Measurements from ENCODE around the gene LMNB1. TPM values are rescaled to one million over a fixed set of nuclear protein-coding genes. Genes with fewer than 3 reads are reported as not detected.

LMNB1 gene
- total and polyA plus RNA-seq, 2 of the 13 experiments (the other 11 are each of a cell fraction or from before 2014, with no cell fraction given), result 12.5 to 159 TPM

DNA sequence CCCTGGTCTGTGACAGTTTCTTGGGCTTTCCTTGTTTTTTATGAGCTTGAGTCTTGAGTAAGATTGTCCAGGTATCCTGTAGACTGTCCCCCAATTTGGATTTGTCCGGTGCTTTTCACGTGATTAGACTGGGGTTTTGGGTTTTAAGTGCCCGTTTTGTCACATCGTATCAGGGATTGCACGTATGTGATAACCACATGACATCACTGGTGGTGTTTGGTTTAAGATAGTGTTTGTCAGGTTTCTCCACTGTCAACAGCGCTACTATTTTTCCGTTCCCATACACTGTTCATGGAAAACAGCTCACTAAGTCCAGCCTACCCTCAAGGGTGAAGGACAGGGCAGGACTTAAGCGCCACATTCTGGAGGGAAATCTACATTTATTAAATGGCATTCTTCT, 39.7 kb downstream of the LMNB1 start:
- H3K4me1 ChIP-seq (ENCODE audit: insufficient read depth, low read length), result no peaks in the 10 kb centered on the region
- ChIA-PET CTCF (ENCODE audit: low intra/inter-chr PET ratio, low total read pairs) (no interaction called here), POLR2A (no interaction called here)
- H3K27ac ChIP-seq (ENCODE audit: extremely low read length, insufficient read depth, low read length), result no peak overlapping the region
- H3K4me2 ChIP-seq (ENCODE audit: low read depth, low read length), result no peak overlapping the region
- H3K9ac ChIP-seq (ENCODE audit: insufficient read depth, low read depth, low read length), result no peak overlapping the region
- 95% methylated on average over 8 of the region's 8 CpGs for WGBS (ENCODE audit: low lambda C conversion rate)
- no peaks in the 10 kb centered on the region for H4K20me1 ChIP-seq (ENCODE audit: insufficient read depth, low read length)
- no peak for FAIRE-seq
- DNase-seq (ENCODE audit: low spot score), result no peak
- in situ Hi-C loops (cut with HindIII; ENCODE audit: extremely low pct_ligation_motif_present, low pct_unique_long_range_greater_than_20kb) (no loop called here), intact Hi-C loops (cut with micrococcal nuclease; ENCODE audit: unreplicated experiment) (no loop called here)
- H3K9me3 ChIP-seq (ENCODE audit: low read length), result no peaks in the 10 kb centered on the region
- no TSS peak for BruUV-seq (replicated peaks)
- TF ChIP-seq, protein P1, sequence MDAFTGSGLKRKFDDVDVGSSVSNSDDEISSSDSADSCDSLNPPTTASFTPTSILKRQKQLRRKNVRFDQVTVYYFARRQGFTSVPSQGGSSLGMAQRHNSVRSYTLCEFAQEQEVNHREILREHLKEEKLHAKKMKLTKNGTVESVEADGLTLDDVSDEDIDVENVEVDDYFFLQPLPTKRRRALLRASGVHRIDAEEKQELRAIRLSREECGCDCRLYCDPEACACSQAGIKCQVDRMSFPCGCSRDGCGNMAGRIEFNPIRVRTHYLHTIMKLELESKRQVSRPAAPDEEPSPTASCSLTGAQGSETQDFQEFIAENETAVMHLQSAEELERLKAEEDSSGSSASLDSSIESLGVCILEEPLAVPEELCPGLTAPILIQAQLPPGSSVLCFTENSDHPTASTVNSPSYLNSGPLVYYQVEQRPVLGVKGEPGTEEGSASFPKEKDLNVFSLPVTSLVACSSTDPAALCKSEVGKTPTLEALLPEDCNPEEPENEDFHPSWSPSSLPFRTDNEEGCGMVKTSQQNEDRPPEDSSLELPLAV (CRISPR knock-in tag; conservative IDR thresholded peaks at IDR 0.05; ENCODE audit: low read depth), result no peak
- TF ChIP-seq, protein P2, sequence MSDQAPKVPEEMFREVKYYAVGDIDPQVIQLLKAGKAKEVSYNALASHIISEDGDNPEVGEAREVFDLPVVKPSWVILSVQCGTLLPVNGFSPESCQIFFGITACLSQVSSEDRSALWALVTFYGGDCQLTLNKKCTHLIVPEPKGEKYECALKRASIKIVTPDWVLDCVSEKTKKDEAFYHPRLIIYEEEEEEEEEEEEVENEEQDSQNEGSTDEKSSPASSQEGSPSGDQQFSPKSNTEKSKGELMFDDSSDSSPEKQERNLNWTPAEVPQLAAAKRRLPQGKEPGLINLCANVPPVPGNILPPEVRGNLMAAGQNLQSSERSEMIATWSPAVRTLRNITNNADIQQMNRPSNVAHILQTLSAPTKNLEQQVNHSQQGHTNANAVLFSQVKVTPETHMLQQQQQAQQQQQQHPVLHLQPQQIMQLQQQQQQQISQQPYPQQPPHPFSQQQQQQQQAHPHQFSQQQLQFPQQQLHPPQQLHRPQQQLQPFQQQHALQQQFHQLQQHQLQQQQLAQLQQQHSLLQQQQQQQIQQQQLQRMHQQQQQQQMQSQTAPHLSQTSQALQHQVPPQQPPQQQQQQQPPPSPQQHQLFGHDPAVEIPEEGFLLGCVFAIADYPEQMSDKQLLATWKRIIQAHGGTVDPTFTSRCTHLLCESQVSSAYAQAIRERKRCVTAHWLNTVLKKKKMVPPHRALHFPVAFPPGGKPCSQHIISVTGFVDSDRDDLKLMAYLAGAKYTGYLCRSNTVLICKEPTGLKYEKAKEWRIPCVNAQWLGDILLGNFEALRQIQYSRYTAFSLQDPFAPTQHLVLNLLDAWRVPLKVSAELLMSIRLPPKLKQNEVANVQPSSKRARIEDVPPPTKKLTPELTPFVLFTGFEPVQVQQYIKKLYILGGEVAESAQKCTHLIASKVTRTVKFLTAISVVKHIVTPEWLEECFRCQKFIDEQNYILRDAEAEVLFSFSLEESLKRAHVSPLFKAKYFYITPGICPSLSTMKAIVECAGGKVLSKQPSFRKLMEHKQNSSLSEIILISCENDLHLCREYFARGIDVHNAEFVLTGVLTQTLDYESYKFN (CRISPR knock-in tag; conservative IDR thresholded peaks at IDR 0.05), result no peak
- no peak for TF ChIP-seq SIN3B (IDR thresholded peaks at IDR 0.05; ENCODE audit: low read length)
- no peak for TF ChIP-seq ZFP36L1 (CRISPR knock-in tag; IDR thresholded peaks at IDR 0.05)
- no peak for TF ChIP-seq ZFY (CRISPR knock-in tag; IDR thresholded peaks at IDR 0.05)
- no peak for TF ChIP-seq ZNF136 (CRISPR knock-in tag; IDR thresholded peaks at IDR 0.05; ENCODE audit: low read depth)
- no peak for TF ChIP-seq ARID2 (CRISPR knock-in tag; IDR thresholded peaks at IDR 0.05; ENCODE audit: borderline replicate concordance)
- TF ChIP-seq HES4 (CRISPR knock-in tag; IDR thresholded peaks at IDR 0.05; ENCODE audit: borderline replicate concordance), result no peak
- TF ChIP-seq TOPORS (CRISPR knock-in tag; IDR thresholded peaks at IDR 0.05), result no peak
- no peak for TF ChIP-seq ZNF841 (CRISPR knock-in tag; IDR thresholded peaks at IDR 0.05; ENCODE audit: borderline replicate concordance)
- no peak for TF ChIP-seq RELA (CRISPR knock-in tag; IDR thresholded peaks at IDR 0.05)
- TF ChIP-seq, protein P3, sequence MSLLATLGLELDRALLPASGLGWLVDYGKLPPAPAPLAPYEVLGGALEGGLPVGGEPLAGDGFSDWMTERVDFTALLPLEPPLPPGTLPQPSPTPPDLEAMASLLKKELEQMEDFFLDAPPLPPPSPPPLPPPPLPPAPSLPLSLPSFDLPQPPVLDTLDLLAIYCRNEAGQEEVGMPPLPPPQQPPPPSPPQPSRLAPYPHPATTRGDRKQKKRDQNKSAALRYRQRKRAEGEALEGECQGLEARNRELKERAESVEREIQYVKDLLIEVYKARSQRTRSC (CRISPR knock-in tag; IDR thresholded peaks at IDR 0.05; ENCODE audit: low read depth), result no peak
- ATAC-seq, result no peak
- peaks cover 18 to 63% of the 10 kb centered on the region in 2 experiments for H3K36me3 ChIP-seq (replicated peaks in 1 of 2; ENCODE audit: control insufficient read depth in 1 of 2, insufficient read depth in 2 of 2, low read length in 2 of 2)
- H3K27me3 ChIP-seq (ENCODE audit: control insufficient read depth in 1 of 2, insufficient read depth in 2 of 2, low read length in 2 of 2), result no peaks in the 10 kb centered on the region
- H3K79me2 ChIP-seq (ENCODE audit: insufficient read depth, low read length), result peaks cover 4% of the 10 kb centered on the region
- no peak overlapping the region for H3K4me3 ChIP-seq (replicated peaks in 1 of 3; ENCODE audit: insufficient read depth in 1 of 3, low read depth in 2 of 3, low read length in 3 of 3)
- H2AFZ ChIP-seq (ENCODE audit: low read length), result no peak overlapping the region
